DND-41 (cell line): ENCODE data around the gene SGO1.

ENCODE experiments used
- CTCF ChIP-seq: IDR thresholded peaks from 2 replicates; pipeline ENCODE4 v1.5.1; 2012; ENCODE audit warnings: borderline replicate concordance, low read length, moderate library complexity, mild to moderate bottlenecking; ENCODE audit not compliant: poor library complexity, severe bottlenecking; ENCODE audit errors: extremely low read depth
- EZH2 ChIP-seq: IDR thresholded peaks from 3 replicates; pipeline ENCODE4 v1.6.1; 2012; ENCODE audit warnings: borderline replicate concordance, low read depth, mild to moderate bottlenecking, moderate library complexity, low read length, inconsistent platforms; ENCODE audit not compliant: severe bottlenecking

DNA sequence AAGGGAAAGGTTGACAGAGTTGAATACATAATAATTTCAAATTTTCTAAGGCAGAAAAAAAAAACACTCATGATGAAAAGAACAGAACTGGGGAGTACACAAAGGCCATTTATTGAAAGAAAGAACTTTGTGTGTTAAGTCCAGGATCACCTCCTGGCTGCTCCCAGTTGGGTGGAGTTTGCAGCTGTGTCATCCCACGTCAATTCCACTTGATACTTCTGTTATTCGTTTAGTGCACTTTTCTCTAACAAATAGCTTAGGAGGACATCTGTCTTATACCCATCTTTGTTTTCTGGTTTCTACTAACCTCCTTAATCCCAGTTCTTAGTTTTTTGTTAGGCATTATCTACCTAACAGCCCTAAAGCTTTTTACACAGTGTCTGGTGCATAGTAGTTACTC, 44.7 kb downstream of the SGO1 start:
- no peak for TF ChIP-seq CTCF
- TF ChIP-seq EZH2, result no peak
